Measurements from ENCODE around the gene MCAM. TPM values are rescaled to one million over a fixed set of nuclear protein-coding genes. Genes with fewer than 3 reads are reported as not detected.

Gene MCAM
- total and polyA plus RNA-seq, 2 donors (not counting 1 experiment from before 2014, with no cell fraction given), result 4.8 to 26.3 TPM

GRCh38 chr11:119263352-119263940, 53.5 kb downstream of the MCAM start:
- H3K4me3 ChIP-seq (replicated peaks in 1 of 4; ENCODE audit: control extremely low read depth in 1 of 4, insufficient read depth in 1 of 4, low read depth in 3 of 4, low read length in 4 of 4), result no peak overlapping the region
- TF ChIP-seq EZH2 (IDR thresholded peaks at IDR 0.05; ENCODE audit: low read length, missing control alignments) (no peak), CTCF (conservative IDR thresholded peaks at IDR 0.05 in 1 of 2, IDR thresholded peaks at IDR 0.05 in 1 of 2; ENCODE audit: low read depth in 1 of 2, low read length in 2 of 2) (no peak)
- H3K4me1 ChIP-seq (ENCODE audit: control insufficient read depth, extremely low read depth, insufficient read depth, low read length), result peaks cover 2% of the 10 kb centered on the region
- no peaks in the 10 kb centered on the region for H3K9me3 ChIP-seq (ENCODE audit: control insufficient read depth, insufficient read depth, low read depth, low read length)
- H3K79me2 ChIP-seq (ENCODE audit: control insufficient read depth, insufficient read depth, low read length), result peaks cover 23% of the 10 kb centered on the region
- H3K9ac ChIP-seq (ENCODE audit: insufficient read depth, low read length), result no peak overlapping the region
- H3K4me2 ChIP-seq (ENCODE audit: extremely low read depth, insufficient read depth, low read length), result no peak overlapping the region
- H3K27me3 ChIP-seq (ENCODE audit: control insufficient read depth, insufficient read depth, low read length), result no peaks in the 10 kb centered on the region
- H4K20me1 ChIP-seq (ENCODE audit: control insufficient read depth, extremely low read depth, insufficient read depth, low read length), result no peaks in the 10 kb centered on the region
- no peak overlapping the region for H3K27ac ChIP-seq (ENCODE audit: insufficient read depth, low read length)
- no peak overlapping the region for H2AFZ ChIP-seq (ENCODE audit: low read length)
- no peaks in the 10 kb centered on the region for H3K36me3 ChIP-seq (ENCODE audit: control insufficient read depth, insufficient read depth, low read length)
- DNase-seq (ENCODE audit: low read depth in 2 of 2), result peak in 1 of 2 donors; percentile 26

- H3K36me3 ChIP-seq (ENCODE audit: control insufficient read depth, insufficient read depth, low read length), result no peaks in the 10 kb centered on the region
- no peak overlapping the region for H3K4me2 ChIP-seq (ENCODE audit: extremely low read depth, insufficient read depth, low read length)
- peak; percentile 28 to 46 for DNase-seq (ENCODE audit: low read depth in 2 of 2)
- no peak for TF ChIP-seq EZH2 (IDR thresholded peaks at IDR 0.05; ENCODE audit: low read length, missing control alignments)
- peak in 1 of 2 donors; percentile 17 for TF ChIP-seq CTCF (conservative IDR thresholded peaks at IDR 0.05 in 1 of 2, IDR thresholded peaks at IDR 0.05 in 1 of 2; ENCODE audit: low read depth in 1 of 2, low read length in 2 of 2)
- H3K27me3 ChIP-seq (ENCODE audit: control insufficient read depth, insufficient read depth, low read length), result no peaks in the 10 kb centered on the region
- no peaks in the 10 kb centered on the region for H3K9me3 ChIP-seq (ENCODE audit: control insufficient read depth, insufficient read depth, low read depth, low read length)
- H3K9ac ChIP-seq (ENCODE audit: insufficient read depth, low read length), result no peak overlapping the region
- H3K4me1 ChIP-seq (ENCODE audit: control insufficient read depth, extremely low read depth, insufficient read depth, low read length), result peaks cover 2% of the 10 kb centered on the region
- H3K27ac ChIP-seq (ENCODE audit: insufficient read depth, low read length), result no peak overlapping the region
- H3K4me3 ChIP-seq (replicated peaks in 1 of 4; ENCODE audit: control extremely low read depth in 1 of 4, insufficient read depth in 1 of 4, low read depth in 3 of 4, low read length in 4 of 4), result no peak overlapping the region
- no peaks in the 10 kb centered on the region for H4K20me1 ChIP-seq (ENCODE audit: control insufficient read depth, extremely low read depth, insufficient read depth, low read length)
- H3K79me2 ChIP-seq (ENCODE audit: control insufficient read depth, insufficient read depth, low read length), result peaks cover 27% of the 10 kb centered on the region
- H2AFZ ChIP-seq (ENCODE audit: low read length), result no peak overlapping the region
These were observed 54.1 kb downstream of the MCAM start for GRCh38 chr11:119262668-119263351.

- Histone ChIP-seq H3K36me3 (ENCODE audit: control insufficient read depth, insufficient read depth, low read length) (peaks cover 4% of the 10 kb centered on the region), H3K4me2 (ENCODE audit: extremely low read depth, insufficient read depth, low read length) (no peak overlapping the region), H3K4me1 (ENCODE audit: control insufficient read depth, extremely low read depth, insufficient read depth, low read length) (peaks cover 2% of the 10 kb centered on the region), H3K9ac (ENCODE audit: insufficient read depth, low read length) (no peak overlapping the region), H3K4me3 (replicated peaks in 1 of 4; ENCODE audit: control extremely low read depth in 1 of 4, insufficient read depth in 1 of 4, low read depth in 3 of 4, low read length in 4 of 4) (no peak overlapping the region), H3K27ac (ENCODE audit: insufficient read depth, low read length) (no peak overlapping the region), H3K79me2 (ENCODE audit: control insufficient read depth, insufficient read depth, low read length) (peaks cover 16% of the 10 kb centered on the region), H2AFZ (ENCODE audit: low read length) (no peak overlapping the region), H3K9me3 (ENCODE audit: control insufficient read depth, insufficient read depth, low read depth, low read length) (no peaks in the 10 kb centered on the region), H4K20me1 (ENCODE audit: control insufficient read depth, extremely low read depth, insufficient read depth, low read length) (no peaks in the 10 kb centered on the region), H3K27me3 (ENCODE audit: control insufficient read depth, insufficient read depth, low read length) (no peaks in the 10 kb centered on the region)
- TF ChIP-seq EZH2 (IDR thresholded peaks at IDR 0.05; ENCODE audit: low read length, missing control alignments) (no peak), CTCF (conservative IDR thresholded peaks at IDR 0.05 in 1 of 2, IDR thresholded peaks at IDR 0.05 in 1 of 2; ENCODE audit: low read depth in 1 of 2, low read length in 2 of 2) (no peak)
- DNase-seq (ENCODE audit: low read depth in 2 of 2), result no peak
These were observed 57.9 kb downstream of the MCAM start for GRCh38 chr11:119258983-119259382.

Other genes with a start within 250 kb of the MCAM start
- 26.7 and 34.3 TPM in 2 replicates for gene VPS11, start 249.3 kb downstream of the MCAM start, total RNA-seq
- 9.1 and 13.7 TPM in 2 replicates for gene VPS11, start 249.3 kb downstream of the MCAM start, polyA plus RNA-seq
- gene HMBS, start 232.2 kb downstream of the MCAM start, total RNA-seq, result 6.9 and 9.4 TPM in 2 replicates
- 23.8 and 36.6 TPM in 2 replicates for gene HMBS, start 232.2 kb downstream of the MCAM start, polyA plus RNA-seq
- gene DPAGT1, start 215.3 kb downstream of the MCAM start, total RNA-seq, result 14.5 and 14.6 TPM in 2 replicates
- gene DPAGT1, start 215.3 kb downstream of the MCAM start, polyA plus RNA-seq, result 44.9 and 53.0 TPM in 2 replicates
- 1.8 and 3.0 TPM in 2 replicates for gene C2CD2L, start 209.8 kb downstream of the MCAM start, total RNA-seq
- 3.0 and 4.2 TPM in 2 replicates for gene C2CD2L, start 209.8 kb downstream of the MCAM start, polyA plus RNA-seq
- 13.5 and 14.4 TPM in 2 replicates for gene HINFP, start 195.6 kb downstream of the MCAM start, total RNA-seq
- 12.4 and 13.1 TPM in 2 replicates for gene HINFP, start 195.6 kb downstream of the MCAM start, polyA plus RNA-seq
- under 0.01 and 0.17 TPM in 2 replicates for gene ABCG4, start 168.1 kb downstream of the MCAM start, total RNA-seq
- gene ABCG4, start 168.1 kb downstream of the MCAM start, polyA plus RNA-seq, result 0.05 and 0.12 TPM in 2 replicates
- gene NLRX1, start 148.4 kb downstream of the MCAM start, total RNA-seq, result 12.8 and 21.3 TPM in 2 replicates
- gene NLRX1, start 148.4 kb downstream of the MCAM start, polyA plus RNA-seq, result 5.7 and 6.6 TPM in 2 replicates
- not detected in 2 replicates for gene NHERF4, start 131.7 kb downstream of the MCAM start, total RNA-seq
- gene NHERF4, start 131.7 kb downstream of the MCAM start, polyA plus RNA-seq, result not detected in 2 replicates
- gene CBL, start 110.8 kb downstream of the MCAM start, total RNA-seq, result 6.4 and 12.4 TPM in 2 replicates
- gene CBL, start 110.8 kb downstream of the MCAM start, polyA plus RNA-seq, result 11.1 and 17.6 TPM in 2 replicates
- 4.1 and 7.1 TPM in 2 replicates for gene RNF26, start 17.4 kb upstream of the MCAM start, total RNA-seq
- gene RNF26, start 17.4 kb upstream of the MCAM start, polyA plus RNA-seq, result 22.9 and 38.0 TPM in 2 replicates
- 32.0 and 34.4 TPM in 2 replicates for gene C1QTNF5, start 23.8 kb upstream of the MCAM start, total RNA-seq
- gene C1QTNF5, start 23.8 kb upstream of the MCAM start, polyA plus RNA-seq, result 13.4 and 13.6 TPM in 2 replicates
- not detected in 2 replicates for gene MFRP, start 29.6 kb upstream of the MCAM start, total RNA-seq
- gene MFRP, start 29.6 kb upstream of the MCAM start, polyA plus RNA-seq, result not detected in 2 replicates
- gene USP2, start 64.6 kb upstream of the MCAM start, total RNA-seq, result 0.77 and 2.3 TPM in 2 replicates
- 0.66 and 1.0 TPM in 2 replicates for gene USP2, start 64.6 kb upstream of the MCAM start, polyA plus RNA-seq
- 105 and 292 TPM in 2 replicates for gene THY1, start 106.0 kb upstream of the MCAM start, total RNA-seq
- gene THY1, start 106.0 kb upstream of the MCAM start, polyA plus RNA-seq, result 824 and 1,700 TPM in 2 replicates